SK-MEL-5 (cell line): ENCODE data around the gene ARHGAP5. TPM values are rescaled to one million over a fixed set of nuclear protein-coding genes. Genes with fewer than 3 reads are reported as not detected.

ENCODE experiments used
- DNase-seq: peaks from one replicate; pipeline ENCODE4 v3.0.0-alpha.2; 2016; ENCODE audit warnings: low read depth, low spot score
- in situ Hi-C: cut with HindIII; loops from 2 replicates; pipeline ENCODE4 v1.10.0; 2016; ENCODE audit warnings: low sequenced_read_pairs, high pct_unique_total_duplicates, low pct_unique_long_range_greater_than_20kb
- total RNA-seq: library from RNA; depleted of rRNA; stranded (reverse); fragments of >200 nt; shearing (Covaris generic); gene quantifications from 2 replicates; pipeline ENCODE4 v1.2.3, GENCODE V29; 2014

The ARHGAP5 gene
- total RNA-seq, 1 experiment from 2014 or later, result 110 TPM

GRCh38 chr14:32074887-32075572, 2.1 kb upstream of the ARHGAP5 start:
- no peak for DNase-seq
- in situ Hi-C loops, result no loop called here

- peak; percentile 77 for DNase-seq
- in situ Hi-C loops, result no loop called here
Observed at GRCh38 chr14:32075672-32076277, 1.3 kb upstream of the ARHGAP5 start.

- DNase-seq, result peak; percentile 95
- in situ Hi-C loops, result no loop called here
Observed at GRCh38 chr14:32076278-32077080, 625 bp upstream of the ARHGAP5 start.

- DNase-seq, result peak; percentile 48
- in situ Hi-C loops, result no loop called here
Observed at GRCh38 chr14:32078023-32078857, 1.1 kb downstream of the ARHGAP5 start.

- no peak for DNase-seq
- in situ Hi-C loops, result no loop called here
Observed at GRCh38 chr14:32078858-32079216, 1.7 kb downstream of the ARHGAP5 start.

- DNase-seq, result no peak
- in situ Hi-C loops, result no loop called here
Observed at GRCh38 chr14:32079264-32079663, 2.2 kb downstream of the ARHGAP5 start.

- in situ Hi-C loops, result no loop called here
- no peak for DNase-seq
Observed at GRCh38 chr14:32080001-32080510, 3.0 kb downstream of the ARHGAP5 start.

- in situ Hi-C loops, result no loop called here
- DNase-seq, result no peak
Observed at GRCh38 chr14:32081901-32082300, 4.8 kb downstream of the ARHGAP5 start.

GRCh38 chr14:32083315-32083624, 6.2 kb downstream of the ARHGAP5 start:
- no peak for DNase-seq
- in situ Hi-C loops, result no loop called here

- DNase-seq, result no peak
- in situ Hi-C loops, result no loop called here
Observed at GRCh38 chr14:32083789-32084188, 6.7 kb downstream of the ARHGAP5 start.

- in situ Hi-C loops, result no loop called here
- DNase-seq, result no peak
Observed at GRCh38 chr14:32085182-32085844, 8.2 kb downstream of the ARHGAP5 start.

GRCh38 chr14:32085845-32086383, 8.8 kb downstream of the ARHGAP5 start:
- in situ Hi-C loops, result no loop called here
- DNase-seq, result no peak

- in situ Hi-C loops, result no loop called here
- DNase-seq, result peak; percentile 10
Observed at GRCh38 chr14:32087173-32087861, 10.2 kb downstream of the ARHGAP5 start.

GRCh38 chr14:32087907-32088306, 10.8 kb downstream of the ARHGAP5 start:
- in situ Hi-C loops, result no loop called here
- DNase-seq, result no peak

- in situ Hi-C loops, result no loop called here
- DNase-seq, result no peak
Observed at GRCh38 chr14:32090686-32091085, 13.6 kb downstream of the ARHGAP5 start.

- in situ Hi-C loops, result no loop called here
- DNase-seq, result no peak
Observed at GRCh38 chr14:32099473-32099872, 22.4 kb downstream of the ARHGAP5 start.

- in situ Hi-C loops, result no loop called here
- DNase-seq, result no peak
Observed at GRCh38 chr14:32100175-32100574, 23.1 kb downstream of the ARHGAP5 start.
